ENCODE measurements around the gene TET1. TPM values are rescaled to one million over a fixed set of nuclear protein-coding genes. Genes with fewer than 3 reads are reported as not detected.

Gene TET1
- total and polyA plus RNA-seq, 9 of the 15 experiments (the other 6 are each of a cell fraction or from before 2014, with no cell fraction given), result 2.6 to 21.3 (median 11.6) TPM

- ATAC-seq (no peak), FAIRE-seq (no peak)
- TF ChIP-seq MLLT1 (IDR thresholded peaks at IDR 0.05) (no peak), TAF1 (IDR thresholded peaks at IDR 0.05; ENCODE audit: control insufficient read depth, extremely low read depth, insufficient read depth, low read length, severe bottlenecking) (no peak), HNRNPL (IDR thresholded peaks at IDR 0.05; ENCODE audit: low read depth, low read length) (no peak)
- TF ChIP-seq, protein P1, sequence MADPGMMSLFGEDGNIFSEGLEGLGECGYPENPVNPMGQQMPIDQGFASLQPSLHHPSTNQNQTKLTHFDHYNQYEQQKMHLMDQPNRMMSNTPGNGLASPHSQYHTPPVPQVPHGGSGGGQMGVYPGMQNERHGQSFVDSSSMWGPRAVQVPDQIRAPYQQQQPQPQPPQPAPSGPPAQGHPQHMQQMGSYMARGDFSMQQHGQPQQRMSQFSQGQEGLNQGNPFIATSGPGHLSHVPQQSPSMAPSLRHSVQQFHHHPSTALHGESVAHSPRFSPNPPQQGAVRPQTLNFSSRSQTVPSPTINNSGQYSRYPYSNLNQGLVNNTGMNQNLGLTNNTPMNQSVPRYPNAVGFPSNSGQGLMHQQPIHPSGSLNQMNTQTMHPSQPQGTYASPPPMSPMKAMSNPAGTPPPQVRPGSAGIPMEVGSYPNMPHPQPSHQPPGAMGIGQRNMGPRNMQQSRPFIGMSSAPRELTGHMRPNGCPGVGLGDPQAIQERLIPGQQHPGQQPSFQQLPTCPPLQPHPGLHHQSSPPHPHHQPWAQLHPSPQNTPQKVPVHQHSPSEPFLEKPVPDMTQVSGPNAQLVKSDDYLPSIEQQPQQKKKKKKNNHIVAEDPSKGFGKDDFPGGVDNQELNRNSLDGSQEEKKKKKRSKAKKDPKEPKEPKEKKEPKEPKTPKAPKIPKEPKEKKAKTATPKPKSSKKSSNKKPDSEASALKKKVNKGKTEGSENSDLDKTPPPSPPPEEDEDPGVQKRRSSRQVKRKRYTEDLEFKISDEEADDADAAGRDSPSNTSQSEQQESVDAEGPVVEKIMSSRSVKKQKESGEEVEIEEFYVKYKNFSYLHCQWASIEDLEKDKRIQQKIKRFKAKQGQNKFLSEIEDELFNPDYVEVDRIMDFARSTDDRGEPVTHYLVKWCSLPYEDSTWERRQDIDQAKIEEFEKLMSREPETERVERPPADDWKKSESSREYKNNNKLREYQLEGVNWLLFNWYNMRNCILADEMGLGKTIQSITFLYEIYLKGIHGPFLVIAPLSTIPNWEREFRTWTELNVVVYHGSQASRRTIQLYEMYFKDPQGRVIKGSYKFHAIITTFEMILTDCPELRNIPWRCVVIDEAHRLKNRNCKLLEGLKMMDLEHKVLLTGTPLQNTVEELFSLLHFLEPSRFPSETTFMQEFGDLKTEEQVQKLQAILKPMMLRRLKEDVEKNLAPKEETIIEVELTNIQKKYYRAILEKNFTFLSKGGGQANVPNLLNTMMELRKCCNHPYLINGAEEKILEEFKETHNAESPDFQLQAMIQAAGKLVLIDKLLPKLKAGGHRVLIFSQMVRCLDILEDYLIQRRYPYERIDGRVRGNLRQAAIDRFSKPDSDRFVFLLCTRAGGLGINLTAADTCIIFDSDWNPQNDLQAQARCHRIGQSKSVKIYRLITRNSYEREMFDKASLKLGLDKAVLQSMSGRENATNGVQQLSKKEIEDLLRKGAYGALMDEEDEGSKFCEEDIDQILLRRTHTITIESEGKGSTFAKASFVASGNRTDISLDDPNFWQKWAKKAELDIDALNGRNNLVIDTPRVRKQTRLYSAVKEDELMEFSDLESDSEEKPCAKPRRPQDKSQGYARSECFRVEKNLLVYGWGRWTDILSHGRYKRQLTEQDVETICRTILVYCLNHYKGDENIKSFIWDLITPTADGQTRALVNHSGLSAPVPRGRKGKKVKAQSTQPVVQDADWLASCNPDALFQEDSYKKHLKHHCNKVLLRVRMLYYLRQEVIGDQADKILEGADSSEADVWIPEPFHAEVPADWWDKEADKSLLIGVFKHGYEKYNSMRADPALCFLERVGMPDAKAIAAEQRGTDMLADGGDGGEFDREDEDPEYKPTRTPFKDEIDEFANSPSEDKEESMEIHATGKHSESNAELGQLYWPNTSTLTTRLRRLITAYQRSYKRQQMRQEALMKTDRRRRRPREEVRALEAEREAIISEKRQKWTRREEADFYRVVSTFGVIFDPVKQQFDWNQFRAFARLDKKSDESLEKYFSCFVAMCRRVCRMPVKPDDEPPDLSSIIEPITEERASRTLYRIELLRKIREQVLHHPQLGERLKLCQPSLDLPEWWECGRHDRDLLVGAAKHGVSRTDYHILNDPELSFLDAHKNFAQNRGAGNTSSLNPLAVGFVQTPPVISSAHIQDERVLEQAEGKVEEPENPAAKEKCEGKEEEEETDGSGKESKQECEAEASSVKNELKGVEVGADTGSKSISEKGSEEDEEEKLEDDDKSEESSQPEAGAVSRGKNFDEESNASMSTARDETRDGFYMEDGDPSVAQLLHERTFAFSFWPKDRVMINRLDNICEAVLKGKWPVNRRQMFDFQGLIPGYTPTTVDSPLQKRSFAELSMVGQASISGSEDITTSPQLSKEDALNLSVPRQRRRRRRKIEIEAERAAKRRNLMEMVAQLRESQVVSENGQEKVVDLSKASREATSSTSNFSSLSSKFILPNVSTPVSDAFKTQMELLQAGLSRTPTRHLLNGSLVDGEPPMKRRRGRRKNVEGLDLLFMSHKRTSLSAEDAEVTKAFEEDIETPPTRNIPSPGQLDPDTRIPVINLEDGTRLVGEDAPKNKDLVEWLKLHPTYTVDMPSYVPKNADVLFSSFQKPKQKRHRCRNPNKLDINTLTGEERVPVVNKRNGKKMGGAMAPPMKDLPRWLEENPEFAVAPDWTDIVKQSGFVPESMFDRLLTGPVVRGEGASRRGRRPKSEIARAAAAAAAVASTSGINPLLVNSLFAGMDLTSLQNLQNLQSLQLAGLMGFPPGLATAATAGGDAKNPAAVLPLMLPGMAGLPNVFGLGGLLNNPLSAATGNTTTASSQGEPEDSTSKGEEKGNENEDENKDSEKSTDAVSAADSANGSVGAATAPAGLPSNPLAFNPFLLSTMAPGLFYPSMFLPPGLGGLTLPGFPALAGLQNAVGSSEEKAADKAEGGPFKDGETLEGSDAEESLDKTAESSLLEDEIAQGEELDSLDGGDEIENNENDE (IDR thresholded peaks at IDR 0.05; ENCODE audit: low read depth, low read length), result no peak
Observed at GRCh38 chr10:68665841-68666240, 105.7 kb downstream of the TET1 start.

More at GRCh38 chr10:68665841-68666240, 105.7 kb downstream of the TET1 start:
- no peaks in the 10 kb centered on the region for H3K9me1 ChIP-seq (ENCODE audit: control insufficient read depth, insufficient read depth, low read length)
- peaks cover 44% of the 10 kb centered on the region; the same call in 1 of the 3 replicates for H3K36me3 ChIP-seq (ENCODE audit: control insufficient read depth, insufficient read depth, low read length)
- intact Hi-C loops (cut with micrococcal nuclease), result no loop called here
- no peaks in the 10 kb centered on the region for H4K20me1 ChIP-seq (replicated peaks; ENCODE audit: control insufficient read depth, insufficient read depth, low read length)
- H3K9ac ChIP-seq (ENCODE audit: insufficient read depth in 1 of 2, low read depth in 2 of 2, low read length in 2 of 2), result no peak overlapping the region
- BruUV-seq (replicated peaks), result no TSS peak
- no peaks in the 10 kb centered on the region for H3K4me1 ChIP-seq (replicated peaks in 1 of 2; ENCODE audit: control insufficient read depth in 2 of 2, insufficient read depth in 2 of 2, low read length in 2 of 2)
- ChIA-PET POLR2A (no interaction called here), CTCF (ENCODE audit: low intra/inter-chr PET ratio) (no interaction called here)
- in situ Hi-C loops (cut with MboI), result no loop called here
- WGBS (ENCODE audit: insufficient coverage, low coverage, missing lambda C conversion rate), result 69% methylated on average over 2 of the region's 2 CpGs
- H3K27me3 ChIP-seq (ENCODE audit: control insufficient read depth in 2 of 2, insufficient read depth in 2 of 2, low read length in 2 of 2), result no peaks in the 10 kb centered on the region
- no peaks in the 10 kb centered on the region for H3K9me3 ChIP-seq (replicated peaks; ENCODE audit: control insufficient read depth, insufficient read depth, low read depth, low read length)
- H3K79me2 ChIP-seq (ENCODE audit: control insufficient read depth, insufficient read depth, low read length), result no peaks in the 10 kb centered on the region
- H3K4me2 ChIP-seq (ENCODE audit: insufficient read depth, low read length), result no peak overlapping the region
- no peak overlapping the region for H3K27ac ChIP-seq (ENCODE audit: extremely low read depth, low read depth, low read length)
- no peak overlapping the region for H2AFZ ChIP-seq (ENCODE audit: low read depth, low read length)
- DNase-seq (ENCODE audit: extremely low read depth in 1 of 4, low spot score in 3 of 4), result no peak
- no peak overlapping the region for H3K4me3 ChIP-seq

All from K562 (cell line).